Bronchial epithelial cell (primary cell): ENCODE data around the gene ZNF784. TPM values are rescaled to one million over a fixed set of nuclear protein-coding genes. Genes with fewer than 3 reads are reported as not detected.

Source experiments
- DNase-seq: peaks from one replicate; pipeline ENCODE4 v3.0.0-alpha.2; 2010; ENCODE audit warnings: low read depth
- FAIRE-seq: peaks from 2 replicates; lab custom pipeline; 2011; peaks lifted over from hg19 to GRCh38; lab: Jason Lieb, UNC
- H3K27me3 ChIP-seq: 2 replicates; pipeline ENCODE4 v1.5.1; 2011; ENCODE audit warnings: low read length; ENCODE audit not compliant: control insufficient read depth, insufficient read depth
- H3K36me3 ChIP-seq: 2 replicates; pipeline ENCODE4 v1.5.1; 2011; ENCODE audit warnings: low read length; ENCODE audit not compliant: control insufficient read depth, insufficient read depth
- H3K4me3 ChIP-seq: 2 replicates; pipeline ENCODE4 v1.5.1; 2011; ENCODE audit warnings: mild to moderate bottlenecking, low read depth, low read length, control low read depth
- CTCF ChIP-seq: IDR thresholded peaks from 2 replicates; pipeline ENCODE4 v1.5.1; 2011; ENCODE audit warnings: mild to moderate bottlenecking, moderate library complexity, low read length, control low read depth, inconsistent platforms; ENCODE audit not compliant: insufficient read depth, severe bottlenecking
- total RNA-seq: library from RNA; depleted of rRNA; stranded (reverse); fragments of >200 nt; gene quantifications from 2 replicates; pipeline ENCODE4 v1.2.1, GENCODE V29; 2014

Gene ZNF784
- total RNA-seq, 1 donor from 2014 or later = 5.0 TPM

- DNase-seq = no peak
Observed at GRCh38 chr19:55618426-55618825, 5.9 kb downstream of the ZNF784 start.

GRCh38 chr19:55617426-55617825 is 6.9 kb downstream of the ZNF784 start:
- Histone ChIP-seq H3K4me3 (no peak overlapping the region), H3K36me3 (peaks cover 11% of the 10 kb centered on the region), H3K27me3 (no peaks in the 10 kb centered on the region)
- FAIRE-seq = no peak
- TF ChIP-seq CTCF = no peak
- DNase-seq = no peak

More at GRCh38 chr19:55618426-55618825, 5.9 kb downstream of the ZNF784 start:
- TF ChIP-seq CTCF = no peak
- FAIRE-seq = no peak
- no peak overlapping the region for H3K4me3 ChIP-seq
- peaks cover 11% of the 10 kb centered on the region for H3K36me3 ChIP-seq
- no peaks in the 10 kb centered on the region for H3K27me3 ChIP-seq

GRCh38 chr19:55616395-55616875 is 7.9 kb downstream of the ZNF784 start:
- TF ChIP-seq CTCF = no peak
- Histone ChIP-seq H3K27me3 (no peaks in the 10 kb centered on the region), H3K4me3 (no peak overlapping the region), H3K36me3 (peaks cover 11% of the 10 kb centered on the region)
- FAIRE-seq = no peak
- no peak for DNase-seq

- FAIRE-seq (no peak), DNase-seq (no peak)
- Histone ChIP-seq H3K27me3 (no peaks in the 10 kb centered on the region), H3K4me3 (no peak overlapping the region), H3K36me3 (peaks cover 12% of the 10 kb centered on the region)
- TF ChIP-seq CTCF = no peak
Observed at GRCh38 chr19:55615543-55616394, 8.6 kb downstream of the ZNF784 start.

- FAIRE-seq = no peak
- Histone ChIP-seq H3K36me3 (peaks cover 12% of the 10 kb centered on the region), H3K27me3 (no peaks in the 10 kb centered on the region), H3K4me3 (no peak overlapping the region)
- TF ChIP-seq CTCF = no peak
- DNase-seq = no peak
Observed at GRCh38 chr19:55614711-55615542, 9.4 kb downstream of the ZNF784 start.
